Measurements from ENCODE around the gene TCAP. TPM values are rescaled to one million over a fixed set of nuclear protein-coding genes. Genes with fewer than 3 reads are reported as not detected.

Gene TCAP
- total RNA-seq, 1 experiment from 2014 or later = 1.6 TPM

- H3K27ac ChIP-seq (ENCODE audit: low read length) = peak within 1 kb of the TSS; percentile 48
- intact Hi-C loops (cut with micrococcal nuclease; ENCODE audit: unreplicated experiment) (loop anchor here (5.0 kb wide), 1 partner anchor 126 kb away; no protein-coding TSS in a partner anchor), in situ Hi-C loops (cut with HindIII; ENCODE audit: low pct_unique_long_range_greater_than_20kb, low sequenced_read_pairs) (no loop called here)
- peaks cover 10% of the 10 kb centered on the region; the same call in 1 of the 2 replicates for H3K4me1 ChIP-seq (ENCODE audit: control insufficient read depth, insufficient read depth, low read length)
- POLR2A ChIA-PET = no interaction called here
- ATAC-seq (no peak), DNase-seq (ENCODE audit: low read depth, low spot score) (no peak)
- H3K36me3 ChIP-seq (ENCODE audit: control insufficient read depth, insufficient read depth, low read length) = no peaks in the 10 kb centered on the region
- no peak for TF ChIP-seq POLR2AphosphoS5 (IDR thresholded peaks at IDR 0.05; ENCODE audit: low read depth, low read length)
- no peak for TF ChIP-seq REST (IDR thresholded peaks at IDR 0.05; ENCODE audit: insufficient read depth in 1 of 2, low read depth in 2 of 2, low read length in 1 of 2)
- no peak for TF ChIP-seq SIN3A (IDR thresholded peaks at IDR 0.05; ENCODE audit: borderline replicate concordance, insufficient read depth, low read depth, low read length)
- no TSS peak for BruUV-seq (replicated peaks)
- H3K4me3 ChIP-seq (ENCODE audit: low read depth in 2 of 2, low read length in 2 of 2) = peak within 1 kb of the TSS; percentile 38 to 52
- H3K9me3 ChIP-seq (ENCODE audit: control insufficient read depth, insufficient read depth, low read depth, low read length) = no peaks in the 10 kb centered on the region
- CTCF ChIA-PET = interaction anchor here (1.4 kb wide), 1 partner anchor 46 kb away, joined by 3 read pairs; no protein-coding TSS in a partner anchor
- no peaks in the 10 kb centered on the region for H3K27me3 ChIP-seq (ENCODE audit: control insufficient read depth, insufficient read depth, low read length)
Measured at GRCh38 chr17:39626171-39627046, 38.7 kb upstream of the TCAP start, which contains the start of gene PPP1R1B. PPP1R1B (plus strand) TSS chr17:39626952; CDS start chr17:39627393, 441 bp downstream.

GRCh38 chr17:39627047-39627711 is 38.0 kb upstream of the TCAP start:
- no peaks in the 10 kb centered on the region for H3K36me3 ChIP-seq (ENCODE audit: control insufficient read depth, insufficient read depth, low read length)
- peak overlapping the region; percentile 48 for H3K27ac ChIP-seq (ENCODE audit: low read length)
- H3K9me3 ChIP-seq (ENCODE audit: control insufficient read depth, insufficient read depth, low read depth, low read length) = no peaks in the 10 kb centered on the region
- H3K27me3 ChIP-seq (ENCODE audit: control insufficient read depth, insufficient read depth, low read length) = no peaks in the 10 kb centered on the region
- no peak for ATAC-seq
- in situ Hi-C loops (cut with HindIII; ENCODE audit: low pct_unique_long_range_greater_than_20kb, low sequenced_read_pairs) = no loop called here
- no peak for DNase-seq (ENCODE audit: low read depth, low spot score)
- peaks cover 16% of the 10 kb centered on the region for H3K4me1 ChIP-seq (ENCODE audit: control insufficient read depth, insufficient read depth, low read length)
- ChIA-PET CTCF (interaction anchor here (0.6 kb wide), 2 partner anchors 44 to 73 kb away, joined by 4 read pairs; partner anchors contain the start of gene ERBB2), POLR2A (no interaction called here)
- intact Hi-C loops (cut with micrococcal nuclease; ENCODE audit: unreplicated experiment) = loop anchor here (5.0 kb wide), 1 partner anchor 125 kb away; no protein-coding TSS in a partner anchor
- BruUV-seq (replicated peaks) = TSS peak; percentile 94
- no peak for TF ChIP-seq REST (IDR thresholded peaks at IDR 0.05; ENCODE audit: insufficient read depth in 1 of 2, low read depth in 2 of 2, low read length in 1 of 2)
- TF ChIP-seq SIN3A (IDR thresholded peaks at IDR 0.05; ENCODE audit: borderline replicate concordance, insufficient read depth, low read depth, low read length) = no peak
- TF ChIP-seq TCF7L2 (IDR thresholded peaks at IDR 0.05; ENCODE audit: low read depth, low read length) = no peak
- no peak for TF ChIP-seq POLR2AphosphoS5 (IDR thresholded peaks at IDR 0.05; ENCODE audit: low read depth, low read length)
- TF ChIP-seq CTCF (IDR thresholded peaks at IDR 0.05) = no peak
- H3K4me3 ChIP-seq (ENCODE audit: low read depth in 2 of 2, low read length in 2 of 2) = peak overlapping the region; percentile 38 to 52
